Inferior parietal cortex (tissue), 1 donor: ENCODE results near the gene PLS3.
"Not testable (repeated sequence)": the region's sequence is repeated elsewhere in the genome, so short reads cannot be mapped to it uniquely, and the experiment has no call there.

ENCODE experiments used
- DNase-seq: peaks from one replicate; pipeline ENCODE4 v3.0.0-alpha.2; 2016; ENCODE audit errors: extremely low spot score

PLS3 gene

DNA sequence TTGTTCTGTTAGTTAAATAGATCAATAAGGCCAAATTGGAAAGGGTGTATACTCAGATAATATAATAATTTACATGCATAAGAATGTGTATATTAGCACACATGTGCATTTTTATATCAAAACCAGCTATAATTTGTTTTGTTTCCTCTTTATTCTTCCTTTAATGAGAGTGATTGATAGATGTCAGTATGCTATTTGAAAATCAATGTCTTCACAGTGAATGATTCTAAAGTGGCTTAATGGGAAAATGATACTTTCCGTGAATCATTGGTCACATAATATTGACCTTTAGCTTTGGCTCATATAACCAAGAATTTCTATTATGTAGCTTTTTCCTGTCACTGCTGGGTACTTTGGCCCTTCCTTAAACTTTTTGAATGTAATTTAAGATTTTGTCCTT, 48.6 kb downstream of the PLS3 start:
- DNase-seq, result no peak

DNA sequence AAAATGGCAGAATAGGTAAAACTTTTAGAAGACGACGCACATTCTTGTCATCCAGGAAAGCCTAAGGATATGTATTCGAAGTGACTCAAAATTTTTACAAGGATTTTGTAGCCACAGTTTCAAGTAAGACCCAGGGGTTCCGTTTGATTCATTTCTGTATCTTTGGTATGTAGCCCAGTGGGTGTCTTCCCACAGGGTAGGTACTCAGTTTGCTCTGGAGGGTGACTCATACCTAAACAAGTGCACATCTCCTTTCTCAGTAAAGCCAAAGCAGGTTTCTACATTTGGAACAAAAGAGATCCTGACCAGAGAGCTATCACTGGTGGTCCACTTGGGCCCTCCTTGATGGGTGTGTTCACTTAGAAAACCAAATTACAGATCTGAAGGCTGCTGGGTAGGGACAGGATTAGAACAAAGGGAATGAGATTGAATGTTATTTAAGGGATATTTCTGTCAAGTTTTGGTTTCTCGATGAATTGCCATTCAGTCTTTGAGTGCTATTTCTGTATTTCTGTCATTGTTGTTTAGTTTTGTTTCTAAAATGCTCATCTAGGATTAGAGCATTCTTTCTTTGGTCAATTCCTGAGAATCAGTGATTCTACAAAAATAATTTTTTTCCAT, 56.1 kb downstream of the PLS3 start:
- DNase-seq, result no peak

DNA sequence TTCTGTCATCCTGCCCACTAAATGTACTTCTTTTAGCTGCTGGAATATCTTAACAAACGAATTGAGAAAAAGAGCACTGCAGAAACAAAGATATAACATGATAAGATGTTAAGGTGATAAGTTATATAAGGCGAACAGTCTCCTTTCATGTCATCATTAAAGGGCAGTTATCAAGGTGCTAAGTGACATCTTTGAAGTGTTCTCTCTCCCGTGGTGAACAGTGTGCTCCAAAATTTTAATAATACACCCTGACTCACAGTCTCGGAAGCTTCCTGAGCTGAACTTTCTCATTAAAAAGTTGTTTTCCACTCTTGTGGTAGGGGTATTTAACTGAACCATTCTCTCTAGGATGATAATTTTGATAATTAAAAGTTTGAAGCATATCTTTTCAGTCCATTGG, 61.6 kb downstream of the PLS3 start:
- no peak for DNase-seq

DNA sequence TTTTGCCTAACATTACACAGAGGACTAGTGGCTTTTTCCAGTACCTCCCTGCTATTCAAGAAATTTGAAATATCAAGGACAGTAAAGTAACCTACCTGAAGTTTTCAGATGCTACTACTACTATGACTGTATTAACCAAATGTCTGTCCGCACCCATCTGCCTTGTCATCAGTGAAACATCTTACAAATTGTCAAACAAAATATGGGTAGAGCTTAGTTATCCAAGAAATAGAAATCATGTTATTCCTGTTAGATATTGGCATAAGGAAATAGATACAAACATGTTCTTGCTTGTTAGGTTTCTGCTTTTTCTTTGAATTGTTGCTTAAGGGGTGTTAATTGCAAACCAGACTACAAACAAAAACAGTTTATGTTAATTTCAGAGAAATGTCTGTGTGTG, 63.9 kb downstream of the PLS3 start:
- no peak for DNase-seq

DNA sequence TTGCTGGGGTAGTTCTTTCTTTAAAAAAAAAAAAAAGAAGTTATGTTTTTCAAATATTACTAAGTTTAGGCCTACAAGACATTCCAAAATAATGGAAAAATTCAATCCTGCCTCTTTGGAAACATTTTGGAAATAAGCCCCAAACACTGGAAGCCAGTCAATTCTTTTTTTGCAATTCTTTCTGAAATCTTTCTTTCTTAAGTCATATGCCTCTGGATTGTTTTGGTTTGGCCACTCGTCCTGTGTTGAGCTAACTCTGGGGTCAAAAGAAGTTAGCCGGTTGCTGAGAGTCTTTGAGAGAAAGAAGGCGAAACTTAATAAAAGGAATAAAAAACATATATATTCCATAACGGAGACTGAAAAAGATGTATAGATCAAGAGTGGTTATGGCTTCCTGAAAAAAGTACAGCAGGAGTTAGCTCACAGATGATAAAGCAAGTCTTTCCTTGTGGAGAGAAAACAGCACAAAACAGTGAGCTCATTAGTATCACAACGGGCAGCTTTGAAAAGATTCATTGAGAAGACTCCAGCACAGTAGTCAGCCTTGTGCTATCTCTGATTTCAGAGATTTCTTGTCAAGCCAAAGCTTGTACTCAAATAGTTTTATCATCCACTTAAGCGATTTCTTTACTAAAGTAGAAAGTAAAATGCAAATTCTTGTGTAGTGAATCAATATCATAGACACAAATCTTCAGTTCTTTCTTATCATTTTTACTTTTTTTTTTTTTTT, 64.8 kb downstream of the PLS3 start:
- DNase-seq, result no peak

DNA sequence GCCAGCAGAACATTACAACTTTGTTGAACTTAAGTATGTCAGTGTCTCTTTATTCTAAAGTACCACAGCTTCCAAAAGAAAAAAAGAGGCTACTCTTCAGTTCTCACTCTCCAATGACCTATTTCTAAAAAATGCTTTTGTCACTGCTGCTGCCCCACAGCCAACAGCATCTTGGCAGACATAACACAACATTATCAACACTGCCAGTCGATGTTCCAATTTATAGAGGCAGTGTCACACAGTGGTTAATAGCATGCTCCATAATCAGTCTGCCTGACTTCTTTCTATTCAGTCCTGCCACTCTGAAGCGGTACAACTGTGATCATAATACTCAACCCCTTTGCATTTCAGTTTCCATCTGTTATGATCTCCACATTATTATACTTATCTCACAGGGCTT, 69.2 kb downstream of the PLS3 start:
- no peak for DNase-seq

DNA sequence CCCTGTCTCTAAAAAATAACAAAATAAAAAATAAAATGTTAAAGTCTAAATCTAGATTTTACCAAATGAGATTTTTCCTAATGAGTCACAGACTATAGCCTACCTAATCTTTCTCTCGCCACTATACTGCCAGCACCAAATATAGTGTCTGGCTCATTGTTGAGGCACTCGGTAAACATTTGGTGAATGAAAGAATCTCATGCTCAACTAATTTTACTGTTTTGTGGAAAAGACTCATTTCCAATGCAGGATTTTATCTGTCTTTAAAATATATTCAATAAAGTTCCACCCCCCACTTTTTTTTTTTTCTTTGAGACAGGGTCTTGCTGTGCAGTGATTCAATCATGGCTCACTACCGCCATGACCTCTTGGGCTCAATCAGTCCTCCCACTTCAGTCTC, 71.5 kb downstream of the PLS3 start:
- no peak for DNase-seq

DNA sequence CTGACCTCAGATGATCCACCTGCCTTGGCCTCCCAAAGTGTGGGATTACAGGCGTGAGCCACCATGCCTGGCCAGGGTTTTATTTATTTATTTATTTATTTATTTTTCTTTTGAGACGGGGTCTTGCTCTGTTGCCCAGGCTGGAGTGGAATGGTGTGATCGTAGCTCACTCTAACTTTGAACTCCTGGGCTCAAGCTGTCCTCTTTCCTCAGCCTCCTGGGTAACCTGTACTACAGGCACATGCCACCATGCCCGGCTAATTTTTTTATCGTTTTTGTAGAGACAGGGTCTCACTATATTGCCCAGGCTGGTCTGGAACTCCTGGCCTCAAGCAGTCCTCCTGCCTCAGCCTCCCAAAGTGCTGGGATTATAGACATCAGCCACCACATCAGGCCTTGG, 72.4 kb downstream of the PLS3 start:
- not testable (repeated sequence) for DNase-seq

DNA sequence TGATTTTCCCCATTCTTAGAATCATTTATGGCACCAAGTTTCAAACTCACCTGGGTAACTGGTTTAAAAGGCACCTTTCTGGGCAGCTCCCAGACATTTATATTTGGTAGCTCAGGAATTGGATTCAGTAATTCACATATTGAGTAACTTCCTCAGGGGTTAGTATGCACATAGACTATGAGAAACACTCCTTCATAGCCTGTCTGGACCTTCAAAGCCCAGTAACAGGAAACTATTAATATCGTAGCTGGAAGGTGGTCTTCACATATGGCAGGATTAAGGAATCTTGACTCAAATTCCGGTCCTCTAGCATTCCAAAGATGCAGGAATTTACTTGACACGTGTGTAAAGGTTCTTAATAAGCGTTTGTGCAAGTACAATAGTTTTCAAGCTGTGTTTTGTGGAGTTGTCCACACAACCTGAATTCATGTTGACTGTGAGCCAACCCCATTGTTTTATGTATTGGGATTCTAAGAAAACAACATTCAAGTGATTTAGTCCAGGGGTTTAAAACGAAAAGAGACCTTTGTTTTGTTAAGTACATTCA, 78.4 kb downstream of the PLS3 start:
- DNase-seq, result no peak

DNA sequence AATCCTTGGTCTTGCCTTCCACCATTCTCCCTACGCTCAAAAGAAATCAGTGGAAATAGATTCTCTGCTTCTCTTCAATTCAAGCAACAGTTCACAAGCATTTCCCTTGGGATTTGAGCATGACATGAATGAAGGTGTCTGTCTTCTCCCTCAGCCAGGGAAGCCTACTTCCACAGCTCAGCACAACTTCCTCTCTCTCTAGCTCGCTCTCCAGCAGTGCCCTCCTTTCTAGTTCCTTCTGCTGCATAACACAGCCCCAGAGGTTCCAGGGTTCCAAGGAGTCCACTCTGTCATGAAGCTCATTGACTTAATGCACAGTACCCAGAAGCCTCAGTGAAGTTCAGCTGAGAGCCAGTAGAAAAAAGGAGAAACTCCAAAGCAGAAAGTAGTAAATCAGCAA, 81.3 kb downstream of the PLS3 start:
- no peak for DNase-seq

DNA sequence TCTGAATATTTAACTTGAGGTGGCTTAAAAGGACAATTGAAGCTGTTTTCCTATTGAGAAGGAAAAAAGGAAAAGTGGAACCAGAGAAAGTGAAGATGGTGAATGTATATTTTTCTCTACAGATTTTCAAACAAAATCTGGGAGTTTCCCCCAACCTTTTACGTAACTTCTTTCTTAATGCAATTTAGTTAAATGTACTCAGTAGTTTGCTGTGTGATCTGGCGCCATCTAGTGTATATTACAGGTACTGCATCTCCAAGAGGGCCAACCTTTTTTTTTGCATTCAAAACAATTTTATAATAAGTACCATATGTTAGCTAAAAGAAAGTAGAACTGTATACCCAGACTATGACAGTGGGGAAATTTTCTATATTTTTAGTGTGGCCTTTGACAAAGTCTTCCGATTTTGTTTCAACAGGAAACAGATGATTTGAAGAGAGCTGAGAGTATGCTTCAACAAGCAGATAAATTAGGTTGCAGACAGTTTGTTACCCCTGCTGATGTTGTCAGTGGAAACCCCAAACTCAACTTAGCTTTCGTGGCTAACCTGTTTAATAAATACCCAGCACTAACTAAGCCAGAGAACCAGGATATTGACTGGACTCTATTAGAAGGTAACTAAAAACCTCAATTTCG, 82.0 kb downstream of the PLS3 start:
- peak; percentile 72 for DNase-seq

DNA sequence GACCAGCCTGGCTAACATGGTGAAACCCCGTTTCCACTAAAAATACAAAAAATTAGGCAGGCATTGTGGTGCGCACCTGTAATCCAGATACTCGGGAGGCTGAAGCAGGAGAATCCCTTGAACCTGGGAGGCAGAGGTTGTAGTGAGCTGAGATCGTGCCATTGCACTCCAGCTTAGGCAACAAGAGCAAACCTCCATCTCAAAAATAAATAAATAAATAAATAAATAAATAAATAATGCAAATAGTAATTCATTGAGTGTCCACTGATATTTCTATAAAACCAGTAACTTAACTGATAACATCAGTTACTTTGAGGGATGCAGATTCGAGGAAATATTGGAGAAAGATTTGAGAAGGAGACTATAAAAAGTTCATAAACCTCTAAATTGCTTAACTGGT, 83.4 kb downstream of the PLS3 start:
- DNase-seq, result not testable (repeated sequence)

DNA sequence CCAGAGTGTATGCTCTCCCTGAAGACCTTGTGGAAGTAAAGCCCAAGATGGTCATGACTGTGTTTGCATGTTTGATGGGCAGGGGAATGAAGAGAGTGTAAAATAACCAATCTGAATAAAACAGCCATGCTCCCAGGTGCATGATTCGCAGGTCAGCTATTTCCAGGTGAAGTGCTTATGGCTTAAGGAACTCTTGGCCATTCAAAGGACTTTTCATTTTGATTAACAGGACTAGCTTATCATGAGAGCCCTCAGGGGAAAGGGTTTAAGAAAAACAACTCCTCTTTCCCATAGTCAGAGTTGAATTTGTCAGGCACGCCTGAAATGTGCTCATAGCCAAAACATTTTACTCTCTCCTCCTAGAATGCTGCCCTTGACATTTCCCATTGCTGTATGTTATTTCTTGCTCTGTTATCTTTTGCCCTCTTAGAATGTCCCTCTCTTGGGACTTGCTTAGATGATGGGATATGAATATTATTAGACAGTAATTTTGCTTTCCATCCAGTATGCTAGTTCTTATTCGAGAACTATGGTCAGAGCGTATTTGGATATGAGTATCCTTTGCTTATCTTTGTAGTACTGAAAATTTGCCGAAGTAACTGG, 88.6 kb downstream of the PLS3 start:
- no peak for DNase-seq

DNA sequence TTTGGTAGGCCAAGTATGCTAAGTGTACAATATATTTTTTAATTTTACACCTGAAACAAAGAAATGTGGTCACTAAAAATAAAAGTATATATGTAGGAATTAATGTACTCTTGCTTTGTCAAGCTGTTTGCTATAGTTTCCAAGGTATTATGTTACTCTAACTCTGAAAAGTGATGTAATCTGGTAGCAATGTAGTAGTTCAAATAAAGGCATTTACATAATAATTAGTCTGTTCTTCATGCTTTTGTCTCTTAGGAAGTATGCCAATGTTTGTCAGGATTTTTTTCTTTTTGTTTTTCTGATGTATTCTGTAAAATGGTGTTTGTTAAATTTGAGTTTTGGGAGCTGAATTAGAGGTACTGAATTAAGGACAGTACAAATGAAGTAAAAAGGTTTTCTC, 89.5 kb downstream of the PLS3 start:
- DNase-seq, result no peak

DNA sequence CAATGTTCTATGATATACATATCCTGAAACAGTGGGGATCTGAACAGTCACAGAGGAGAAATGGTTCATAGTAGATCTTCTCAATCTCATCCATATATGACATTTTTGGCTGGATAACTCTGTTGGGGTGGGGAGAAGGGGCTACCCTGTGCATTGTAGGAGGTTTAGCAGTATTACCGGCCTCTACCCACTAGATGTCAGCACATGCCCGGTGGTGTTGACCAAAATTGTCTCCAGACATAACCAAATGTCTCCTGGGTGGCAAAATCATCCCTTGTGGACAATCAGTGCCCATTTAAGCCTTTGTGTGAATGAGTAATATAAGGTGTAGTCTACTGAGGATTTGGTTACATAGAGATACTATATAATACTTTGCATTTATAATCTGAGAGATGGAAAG, 89.9 kb downstream of the PLS3 start:
- DNase-seq, result no peak

DNA sequence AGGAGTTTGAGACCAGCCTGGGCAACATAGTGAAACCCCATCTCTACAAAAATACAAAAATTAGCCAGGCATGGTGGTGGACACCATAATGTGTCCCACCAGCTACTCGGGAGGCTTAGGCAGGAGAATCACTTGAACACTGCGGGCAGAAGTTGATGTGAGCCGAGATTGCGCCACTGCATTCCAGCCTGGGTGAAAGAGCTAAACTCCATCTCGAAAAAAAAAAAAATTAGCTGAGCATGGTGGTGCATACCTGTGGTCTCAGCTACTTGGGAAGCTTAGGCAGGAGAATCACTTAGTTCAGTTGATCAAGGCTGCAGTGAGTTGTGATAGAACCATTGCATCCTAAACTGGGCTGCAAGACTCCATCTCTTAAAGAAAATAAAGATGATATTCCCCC, 91.2 kb downstream of the PLS3 start:
- no peak for DNase-seq

DNA sequence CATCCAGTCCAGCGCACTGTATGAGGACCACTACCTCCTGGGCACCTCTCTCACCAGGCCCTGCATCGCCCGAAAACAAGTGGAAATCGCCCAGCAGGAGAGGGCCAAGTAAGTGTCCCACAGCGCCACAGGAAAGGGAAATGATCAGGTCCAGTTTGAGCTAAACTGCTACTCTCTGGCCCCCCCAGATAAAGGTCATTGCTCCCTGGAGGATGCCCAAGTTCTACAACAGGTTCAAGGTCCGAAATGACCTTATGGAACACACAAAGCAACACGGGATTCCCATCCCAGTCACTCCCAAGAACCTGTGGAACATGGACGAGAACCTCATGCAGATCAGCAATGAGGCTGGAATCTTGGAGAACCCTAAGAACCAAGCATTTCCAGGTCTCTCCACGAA, 104.1 kb downstream of the PLS3 start:
- no peak for DNase-seq

DNA sequence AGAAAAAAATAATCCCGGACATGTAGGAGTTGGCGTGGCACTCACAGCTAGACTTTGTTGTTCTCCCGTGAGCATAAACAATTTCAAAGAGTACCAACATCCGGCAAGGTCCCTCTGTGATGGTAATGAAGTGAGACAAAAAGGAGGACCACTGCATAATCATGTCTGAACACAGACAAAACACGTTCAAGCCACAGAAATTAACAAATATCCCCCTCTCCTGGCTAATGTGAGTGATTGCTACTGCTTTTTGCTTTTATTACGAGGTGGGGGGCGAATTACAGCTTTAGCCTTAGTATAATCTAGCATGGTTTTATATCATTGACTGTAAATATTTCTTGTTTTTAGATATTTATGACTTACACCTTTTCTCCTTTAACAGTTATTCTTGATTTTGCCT, 118.5 kb downstream of the PLS3 start:
- peak; percentile 25 for DNase-seq

DNA sequence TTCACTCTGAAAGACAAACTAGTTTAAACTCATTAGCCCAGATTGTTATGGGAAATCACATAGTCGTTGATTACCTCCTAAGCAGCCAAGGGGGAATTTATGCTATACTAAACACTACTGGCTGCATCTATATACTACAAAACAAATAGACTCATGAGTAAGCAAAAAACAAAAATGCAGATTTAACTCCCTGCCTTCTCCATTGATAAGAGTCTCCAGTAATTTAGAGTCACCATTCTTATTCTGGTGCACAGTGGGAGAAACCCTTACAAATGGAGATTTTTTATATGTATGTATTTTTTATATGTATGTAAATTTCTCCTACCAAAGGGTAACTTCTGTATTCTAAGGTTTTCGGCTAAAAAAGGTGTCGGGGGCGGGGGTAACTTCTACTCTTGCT, 126.6 kb downstream of the PLS3 start:
- DNase-seq, result no peak

DNA sequence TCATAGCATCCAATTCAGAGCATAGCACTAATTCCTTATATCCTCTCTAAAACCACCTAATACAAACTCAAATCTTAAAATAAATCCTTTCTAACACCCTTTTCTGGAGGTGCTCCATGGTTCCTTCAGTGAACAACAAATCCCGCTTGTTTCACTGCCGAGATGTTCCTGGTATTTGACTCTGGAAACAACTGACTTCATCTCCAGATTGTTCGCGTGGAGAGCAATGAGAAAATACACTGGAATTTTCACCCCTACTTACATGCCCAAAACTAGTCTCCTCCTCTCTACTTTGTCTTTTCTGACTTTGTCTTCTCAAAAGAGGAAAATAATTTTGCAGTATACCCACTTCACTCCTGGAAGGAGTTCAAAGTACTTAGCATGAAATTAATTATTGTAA, 129.0 kb downstream of the PLS3 start:
- peak; percentile 7 for DNase-seq

DNA sequence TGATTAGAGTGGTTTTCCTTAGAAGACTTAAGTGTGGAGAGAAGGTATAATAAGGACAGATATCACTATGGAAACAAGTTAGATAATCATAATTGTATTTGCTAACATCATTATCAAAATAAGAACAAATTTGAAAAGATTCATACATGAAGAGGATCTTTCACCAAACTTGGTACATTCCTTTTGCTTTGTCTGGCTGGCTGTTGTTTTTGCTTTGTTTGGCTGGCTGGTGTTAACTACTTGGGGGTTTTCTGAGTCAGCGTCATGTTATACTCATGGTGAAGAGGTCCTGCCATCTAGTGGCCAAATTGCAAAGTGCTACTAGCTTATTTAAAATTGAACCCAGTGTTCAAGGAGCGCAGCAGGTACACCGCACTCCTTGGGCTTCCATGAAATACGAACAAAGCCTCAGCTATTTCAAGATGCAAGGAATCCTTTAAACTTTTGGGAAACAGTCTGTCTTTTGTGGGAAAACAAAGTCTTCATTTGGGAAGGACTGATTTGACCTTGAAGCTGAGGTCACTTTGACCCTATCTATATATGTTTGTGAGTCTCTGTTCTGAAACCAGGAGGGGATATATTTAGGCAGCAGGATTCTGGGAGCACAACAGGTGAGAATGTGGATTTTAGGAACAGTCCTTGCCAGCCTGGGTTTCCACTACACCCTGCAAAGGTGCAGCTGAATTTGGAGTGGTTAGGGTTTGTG, 129.7 kb downstream of the PLS3 start:
- DNase-seq, result peak; percentile 74

DNA sequence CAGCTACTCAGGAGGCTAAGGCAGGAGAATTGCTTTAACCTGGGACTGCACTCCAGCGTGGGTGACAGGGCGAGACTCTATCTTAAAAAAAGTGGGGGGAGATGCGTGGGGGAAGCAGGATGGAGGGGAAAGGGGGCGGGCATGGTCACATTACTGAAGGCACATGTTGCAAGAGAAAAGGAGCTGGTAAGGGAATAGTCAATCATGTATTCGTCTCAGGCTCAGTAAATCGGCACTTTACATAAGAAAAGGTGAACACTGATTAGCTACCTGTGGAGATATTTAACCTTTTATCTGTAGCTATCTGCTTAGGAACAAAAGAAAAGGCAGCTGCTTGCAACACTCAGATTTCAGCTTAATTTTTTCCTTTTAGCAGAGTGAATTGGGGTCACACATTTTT, 132.5 kb downstream of the PLS3 start:
- no peak for DNase-seq
